GM19324 (cell line): ENCODE measurements around the gene LHX4.

Experiments used
- ATAC-seq: cut with Tn5 transposase; IDR thresholded peaks from one replicate; pipeline ENCODE4 v1.9.1; 2021; ENCODE audit warnings: mild to moderate bottlenecking, moderate library complexity; ENCODE audit not compliant: unreplicated experiment, low FRiP score

LHX4 gene

GRCh38 chr1:180224902-180225301 lies 5.2 kb upstream of the LHX4 start:
- ATAC-seq = no peak

GRCh38 chr1:180225403-180225802 lies 4.7 kb upstream of the LHX4 start:
- ATAC-seq = no peak

- ATAC-seq = no peak
These were observed 2.0 kb upstream of the LHX4 start for GRCh38 chr1:180227861-180228647.

GRCh38 chr1:180228648-180229482 lies 1.2 kb upstream of the LHX4 start:
- no peak for ATAC-seq

- ATAC-seq = no peak
These were observed 339 bp downstream of the LHX4 start for GRCh38 chr1:180230416-180230790.

- no peak for ATAC-seq
These were observed 884 bp downstream of the LHX4 start for GRCh38 chr1:180230791-180231505.

- no peak for ATAC-seq
These were observed 1.4 kb downstream of the LHX4 start for GRCh38 chr1:180231506-180231921.

- ATAC-seq = no peak
These were observed 1.9 kb downstream of the LHX4 start for GRCh38 chr1:180231936-180232335.

- no peak for ATAC-seq
These were observed 2.5 kb downstream of the LHX4 start for GRCh38 chr1:180232521-180233043.

GRCh38 chr1:180233191-180234011 lies 3.3 kb downstream of the LHX4 start:
- no peak for ATAC-seq

- ATAC-seq = no peak
These were observed 4.5 kb downstream of the LHX4 start for GRCh38 chr1:180234369-180235076.

GRCh38 chr1:180235077-180235501 lies 5.0 kb downstream of the LHX4 start:
- no peak for ATAC-seq

- ATAC-seq = no peak
These were observed 5.6 kb downstream of the LHX4 start for GRCh38 chr1:180235502-180236239.

GRCh38 chr1:180236698-180237509 lies 6.8 kb downstream of the LHX4 start:
- no peak for ATAC-seq

- ATAC-seq = no peak
These were observed 7.9 kb downstream of the LHX4 start for GRCh38 chr1:180237869-180238476.

- no peak for ATAC-seq
These were observed 8.6 kb downstream of the LHX4 start for GRCh38 chr1:180238675-180239074.
